Keratinocyte (primary cell): ENCODE measurements around the gene CAVIN1. TPM values are rescaled to one million over a fixed set of nuclear protein-coding genes. Genes with fewer than 3 reads are reported as not detected.

Experiments used
- DNase-seq: peaks from one replicate; pipeline ENCODE4 v3.0.0-alpha.2; 2011; ENCODE audit warnings: low read depth, missing footprints, low spot score
- FAIRE-seq: peaks from 2 replicates; lab custom pipeline; 2011; peaks lifted over from hg19 to GRCh38; lab: Jason Lieb, UNC
- H2AFZ ChIP-seq: 2 replicates; pipeline ENCODE4 v1.6.0; 2012; ENCODE audit warnings: low read length, control low read depth, inconsistent platforms; ENCODE audit not compliant: control insufficient read depth
- H3K27ac ChIP-seq: 2 replicates; pipeline ENCODE4 v1.5.1; 2011; ENCODE audit warnings: low read length; ENCODE audit not compliant: control insufficient read depth, insufficient read depth
- H3K27me3 ChIP-seq: 3 replicates; pipeline ENCODE4 v1.6.0; 2011; ENCODE audit warnings: low read length; ENCODE audit not compliant: control insufficient read depth, insufficient read depth; ENCODE audit errors: extremely low read depth
- H3K36me3 ChIP-seq, 2 experiments: 2 replicates in 1 of 2; 3 replicates in 1 of 2; pipeline ENCODE4 v1.5.1; 2011; ENCODE audit warnings: low read length in 2 of 2, mild to moderate bottlenecking in 1 of 2; ENCODE audit not compliant: control insufficient read depth in 2 of 2, insufficient read depth in 2 of 2; ENCODE audit errors: extremely low read depth in 1 of 2
- H3K4me1 ChIP-seq: 3 replicates; pipeline ENCODE4 v1.5.1; 2011; ENCODE audit warnings: low read length; ENCODE audit not compliant: control insufficient read depth, insufficient read depth; ENCODE audit errors: extremely low read depth
- H3K4me2 ChIP-seq: 3 replicates; pipeline ENCODE4 v1.6.0; 2011; ENCODE audit warnings: low read depth, low read length; ENCODE audit not compliant: control insufficient read depth, insufficient read depth; ENCODE audit errors: extremely low read depth
- H3K4me3 ChIP-seq, 3 experiments: fragments of 200-600 bp in 1 of 3; sonication (generic) in 1 of 3; 2 replicates in 2 of 3; 3 replicates in 1 of 3; pipeline ENCODE4 v1.5.1; 2011 to 2016; ENCODE audit warnings: low read length in 3 of 3, mild to moderate bottlenecking in 3 of 3, control low read depth in 2 of 3, inconsistent platforms in 1 of 3, low read depth in 1 of 3, mixed read lengths in 1 of 3, mixed run types in 1 of 3, moderate library complexity in 1 of 3; ENCODE audit not compliant: control insufficient read depth in 2 of 3, insufficient read depth in 2 of 3; ENCODE audit errors: extremely low read depth in 1 of 3
- H3K79me2 ChIP-seq: 2 replicates; pipeline ENCODE4 v1.6.0; 2012; ENCODE audit warnings: low read length; ENCODE audit not compliant: control insufficient read depth, insufficient read depth
- H3K9ac ChIP-seq: 3 replicates; pipeline ENCODE4 v1.6.0; 2011; ENCODE audit warnings: low read length; ENCODE audit not compliant: control insufficient read depth, insufficient read depth; ENCODE audit errors: extremely low read depth
- H3K9me1 ChIP-seq: 3 replicates; pipeline ENCODE4 v1.6.0; 2011; ENCODE audit warnings: low read length; ENCODE audit not compliant: control insufficient read depth, insufficient read depth; ENCODE audit errors: extremely low read depth
- H3K9me3 ChIP-seq: 2 replicates; pipeline ENCODE4 v1.5.1; 2012; ENCODE audit warnings: low read depth, low read length; ENCODE audit not compliant: control insufficient read depth
- H4K20me1 ChIP-seq: 3 replicates; pipeline ENCODE4 v1.6.0; 2011; ENCODE audit warnings: low read length; ENCODE audit not compliant: control insufficient read depth, insufficient read depth; ENCODE audit errors: extremely low read depth
- CTCF ChIP-seq, 3 experiments: IDR thresholded peaks in 1 of 3; conservative IDR thresholded peaks in 1 of 3; optimal IDR thresholded peaks in 1 of 3; 2 replicates in 2 of 3; 3 replicates in 1 of 3; pipeline versions ENCODE3 to v1.5.1; 2011; ENCODE audit warnings: low read length in 3 of 3, mild to moderate bottlenecking in 3 of 3, moderate library complexity in 2 of 3, control low read depth in 1 of 3, inconsistent platforms in 1 of 3; ENCODE audit not compliant: insufficient read depth in 2 of 3; ENCODE audit errors: extremely low read depth in 1 of 3
- EZH2 ChIP-seq: IDR thresholded peaks from one replicate; pipeline ENCODE4 v1.6.1; 2012; ENCODE audit warnings: inconsistent platforms, mild to moderate bottlenecking, low read length, moderate library complexity
- dilution Hi-C: fragments of 300-500 bp; cut with MboI; formaldehyde crosslinking; loops from one replicate; pipeline ENCODE4 v1.7.0; 2020; ENCODE audit warnings: low sequenced_read_pairs; ENCODE audit not compliant: extremely low pct_ligation_motif_present
- polyA plus RNA-seq, 5 experiments: library from polyadenylated mRNA; depleted of rRNA in 3 of 5; stranded (reverse) in 3 of 5; stranded (forward) in 1 of 5; unstranded in 1 of 5; fragments of >200 nt; gene quantifications; 1 replicate in 1 of 5; 2 replicates in 3 of 5; 3 replicates in 1 of 5; pipeline versions ENCODE4 v1.2.1 to v1.2.3, GENCODE V29; 2011 to 2012; ENCODE audit warnings: missing spikeins in 2 of 5, low read depth in 1 of 5, low replicate concordance in 1 of 5

CAVIN1 gene
- polyA plus RNA-seq, 1 donor (not counting 4 experiments of a cell fraction or from before 2014, with no cell fraction given) = 172 TPM

GRCh38 chr17:42442196-42442565, 19.1 kb upstream of the CAVIN1 start:
- TF ChIP-seq CTCF (optimal IDR thresholded peaks at IDR 0.05 in 1 of 3, IDR thresholded peaks at IDR 0.05 in 1 of 3, conservative IDR thresholded peaks at IDR 0.05 in 1 of 3; ENCODE audit: extremely low read depth in 1 of 3, insufficient read depth in 2 of 3, low read length in 3 of 3) (no peak), EZH2 (no peak)
- dilution Hi-C loops = no loop called here
- no peaks in the 10 kb centered on the region for H4K20me1 ChIP-seq
- no peaks in the 10 kb centered on the region for H3K4me1 ChIP-seq
- H3K4me3 ChIP-seq = no peak overlapping the region
- H3K9ac ChIP-seq = no peak overlapping the region
- no peak overlapping the region for H3K4me2 ChIP-seq
- H3K27me3 ChIP-seq = no peaks in the 10 kb centered on the region
- no peak overlapping the region for H2AFZ ChIP-seq
- DNase-seq (no peak), FAIRE-seq (no peak)
- H3K9me1 ChIP-seq = no peaks in the 10 kb centered on the region
- H3K36me3 ChIP-seq = no peaks in the 10 kb centered on the region
- no peaks in the 10 kb centered on the region for H3K9me3 ChIP-seq
- H3K27ac ChIP-seq = no peak overlapping the region
- H3K79me2 ChIP-seq = no peaks in the 10 kb centered on the region

GRCh38 chr17:42441371-42442195, 18.5 kb upstream of the CAVIN1 start:
- Histone ChIP-seq H3K27me3 (no peaks in the 10 kb centered on the region), H3K9ac (no peak overlapping the region), H3K9me1 (no peaks in the 10 kb centered on the region), H3K36me3 (no peaks in the 10 kb centered on the region), H3K4me2 (no peak overlapping the region), H4K20me1 (no peaks in the 10 kb centered on the region), H3K27ac (no peak overlapping the region), H2AFZ (no peak overlapping the region), H3K9me3 (no peaks in the 10 kb centered on the region), H3K79me2 (no peaks in the 10 kb centered on the region), H3K4me1 (no peaks in the 10 kb centered on the region), H3K4me3 (no peak overlapping the region)
- no peak for DNase-seq
- FAIRE-seq = no peak
- TF ChIP-seq CTCF (optimal IDR thresholded peaks at IDR 0.05 in 1 of 3, IDR thresholded peaks at IDR 0.05 in 1 of 3, conservative IDR thresholded peaks at IDR 0.05 in 1 of 3; ENCODE audit: extremely low read depth in 1 of 3, insufficient read depth in 2 of 3, low read length in 3 of 3) = no peak
- TF ChIP-seq EZH2 = no peak
- dilution Hi-C loops = no loop called here
